ENCODE data around the gene LLCFC1.

- TF ChIP-seq CTCF (IDR thresholded peaks at IDR 0.05; ENCODE audit: low read length) (no peak), EZH2 (optimal IDR thresholded peaks at IDR 0.05; ENCODE audit: low read depth, low read length) (no peak), EZH2phosphoT487 (IDR thresholded peaks at IDR 0.05; ENCODE audit: low read length) (no peak)
Measured at GRCh38 chr7:142917447-142917846, 21.8 kb upstream of the LLCFC1 start.

Measured in MM.1S (cell line).